Measurements from ENCODE around the gene DCBLD2. TPM values are rescaled to one million over a fixed set of nuclear protein-coding genes. Genes with fewer than 3 reads are reported as not detected.

Gene DCBLD2, protein sequence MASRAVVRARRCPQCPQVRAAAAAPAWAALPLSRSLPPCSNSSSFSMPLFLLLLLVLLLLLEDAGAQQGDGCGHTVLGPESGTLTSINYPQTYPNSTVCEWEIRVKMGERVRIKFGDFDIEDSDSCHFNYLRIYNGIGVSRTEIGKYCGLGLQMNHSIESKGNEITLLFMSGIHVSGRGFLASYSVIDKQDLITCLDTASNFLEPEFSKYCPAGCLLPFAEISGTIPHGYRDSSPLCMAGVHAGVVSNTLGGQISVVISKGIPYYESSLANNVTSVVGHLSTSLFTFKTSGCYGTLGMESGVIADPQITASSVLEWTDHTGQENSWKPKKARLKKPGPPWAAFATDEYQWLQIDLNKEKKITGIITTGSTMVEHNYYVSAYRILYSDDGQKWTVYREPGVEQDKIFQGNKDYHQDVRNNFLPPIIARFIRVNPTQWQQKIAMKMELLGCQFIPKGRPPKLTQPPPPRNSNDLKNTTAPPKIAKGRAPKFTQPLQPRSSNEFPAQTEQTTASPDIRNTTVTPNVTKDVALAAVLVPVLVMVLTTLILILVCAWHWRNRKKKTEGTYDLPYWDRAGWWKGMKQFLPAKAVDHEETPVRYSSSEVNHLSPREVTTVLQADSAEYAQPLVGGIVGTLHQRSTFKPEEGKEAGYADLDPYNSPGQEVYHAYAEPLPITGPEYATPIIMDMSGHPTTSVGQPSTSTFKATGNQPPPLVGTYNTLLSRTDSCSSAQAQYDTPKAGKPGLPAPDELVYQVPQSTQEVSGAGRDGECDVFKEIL
- total RNA-seq, result 566 and 596 TPM in 2 replicates

GRCh38 chr3:98901392-98902350, at the start of gene DCBLD2:
TSS of gene DCBLD2 (minus strand) at chr3:98901695. CDS start at chr3:98901326, 369 bp downstream.

DNA sequence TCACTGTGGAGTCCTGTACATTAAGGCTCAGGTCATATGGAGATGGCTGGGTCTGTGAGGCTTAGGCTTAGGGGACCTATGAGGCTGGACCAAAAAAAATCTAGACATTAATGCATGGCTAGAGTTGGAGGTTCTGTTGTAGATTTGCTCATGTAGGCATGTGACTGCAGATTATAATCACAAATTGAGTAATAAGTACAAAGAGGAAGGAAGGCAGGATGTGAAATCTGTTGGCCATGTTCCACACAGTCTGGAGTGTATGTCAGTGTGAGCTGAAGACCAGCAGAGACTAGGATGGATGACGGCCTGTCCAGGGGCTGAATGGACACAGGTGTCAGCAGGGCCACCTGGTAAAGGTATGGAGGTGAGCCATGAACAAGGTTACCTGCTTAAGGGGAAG, 138.4 kb downstream of the DCBLD2 start, which contains the start of gene ST3GAL6:
Gene ST3GAL6, plus strand, starts transcription at position 265 of the 400 bp plus-strand sequence. CDS start 5,101 bp downstream, outside the sequence.

Other genes starting within 250 kb of the DCBLD2 start
- gene ST3GAL6, start 138.4 kb downstream of the DCBLD2 start, total RNA-seq, result 3.6 and 4.1 TPM in 2 replicates